ENCODE results near the gene SGF29.

The SGF29 gene

DNA sequence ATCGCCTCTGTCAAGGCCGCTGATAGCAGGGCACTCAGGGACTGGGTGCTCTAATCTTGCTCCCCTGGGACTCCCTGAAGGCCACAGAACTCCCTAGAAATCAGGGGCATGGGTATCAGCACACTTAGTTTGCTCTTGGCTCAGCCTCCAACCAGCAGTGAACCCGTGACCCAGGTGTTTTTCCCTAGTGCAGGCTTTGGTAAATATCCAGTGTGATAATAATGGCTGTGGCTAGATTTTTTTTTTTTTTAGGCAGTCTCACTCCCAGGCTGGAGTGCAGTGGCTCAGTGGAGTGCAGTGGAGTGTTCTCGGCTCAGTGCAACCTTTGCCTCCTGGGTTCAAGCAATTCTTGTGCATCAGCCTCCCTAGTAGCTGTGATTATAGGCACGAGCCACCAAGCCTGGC lies 25.3 kb upstream of the SGF29 start:
- no peak overlapping the region for H2AFZ ChIP-seq (ENCODE audit: low read depth, low read length)
- ATAC-seq (ENCODE audit: insufficient read depth, low read depth) (no peak), DNase-seq (no peak)
- no peaks in the 10 kb centered on the region for H3K9me3 ChIP-seq (ENCODE audit: insufficient read depth, low read length, severe bottlenecking)
- H3K36me3 ChIP-seq (ENCODE audit: insufficient read depth, low read length), result no peaks in the 10 kb centered on the region
- no peak overlapping the region for H3K4me3 ChIP-seq (ENCODE audit: low read depth in 1 of 2, low read length in 2 of 2)
- H3K4me2 ChIP-seq (ENCODE audit: insufficient read depth, low read length), result no peak overlapping the region
- H4K20me1 ChIP-seq (ENCODE audit: insufficient read depth, low read length), result no peaks in the 10 kb centered on the region
- no peaks in the 10 kb centered on the region for H3K27me3 ChIP-seq (ENCODE audit: insufficient read depth, low read length, poor library complexity)
- no peak overlapping the region for H3K27ac ChIP-seq (ENCODE audit: low read length)
- H3K79me2 ChIP-seq (ENCODE audit: insufficient read depth, low read length), result no peaks in the 10 kb centered on the region
- no peak overlapping the region for H3K9ac ChIP-seq (ENCODE audit: low read depth, low read length)
- H3K4me1 ChIP-seq (ENCODE audit: insufficient read depth, low read length), result no peaks in the 10 kb centered on the region
- TF ChIP-seq, protein P1, sequence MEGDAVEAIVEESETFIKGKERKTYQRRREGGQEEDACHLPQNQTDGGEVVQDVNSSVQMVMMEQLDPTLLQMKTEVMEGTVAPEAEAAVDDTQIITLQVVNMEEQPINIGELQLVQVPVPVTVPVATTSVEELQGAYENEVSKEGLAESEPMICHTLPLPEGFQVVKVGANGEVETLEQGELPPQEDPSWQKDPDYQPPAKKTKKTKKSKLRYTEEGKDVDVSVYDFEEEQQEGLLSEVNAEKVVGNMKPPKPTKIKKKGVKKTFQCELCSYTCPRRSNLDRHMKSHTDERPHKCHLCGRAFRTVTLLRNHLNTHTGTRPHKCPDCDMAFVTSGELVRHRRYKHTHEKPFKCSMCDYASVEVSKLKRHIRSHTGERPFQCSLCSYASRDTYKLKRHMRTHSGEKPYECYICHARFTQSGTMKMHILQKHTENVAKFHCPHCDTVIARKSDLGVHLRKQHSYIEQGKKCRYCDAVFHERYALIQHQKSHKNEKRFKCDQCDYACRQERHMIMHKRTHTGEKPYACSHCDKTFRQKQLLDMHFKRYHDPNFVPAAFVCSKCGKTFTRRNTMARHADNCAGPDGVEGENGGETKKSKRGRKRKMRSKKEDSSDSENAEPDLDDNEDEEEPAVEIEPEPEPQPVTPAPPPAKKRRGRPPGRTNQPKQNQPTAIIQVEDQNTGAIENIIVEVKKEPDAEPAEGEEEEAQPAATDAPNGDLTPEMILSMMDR (IDR thresholded peaks at IDR 0.05; ENCODE audit: borderline replicate concordance, extremely low read depth, low read length, poor library complexity, severe bottlenecking), result no peak
- TF ChIP-seq EZH2 (IDR thresholded peaks at IDR 0.05; ENCODE audit: borderline replicate concordance, low read depth, low read length, severe bottlenecking), result no peak

DNA sequence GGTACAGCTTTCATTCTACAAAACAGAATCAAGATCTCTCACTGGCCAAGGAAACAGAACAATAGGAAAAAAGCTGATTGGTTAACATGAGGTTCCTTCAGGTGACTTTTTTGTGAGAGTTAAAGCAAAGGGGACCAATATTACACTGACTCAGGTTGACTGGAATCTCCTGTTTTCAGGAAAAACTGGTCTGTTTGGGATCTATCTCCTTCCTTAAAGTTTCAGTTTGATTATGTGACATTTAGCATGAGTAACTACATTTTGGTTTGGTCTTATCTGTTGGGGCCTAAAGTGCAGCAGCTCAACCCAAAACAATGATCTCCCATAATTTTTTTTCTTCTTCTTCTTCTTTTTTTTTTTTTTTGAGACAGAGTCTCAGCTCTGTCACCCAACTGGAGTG lies 24.6 kb upstream of the SGF29 start:
- no peak overlapping the region for H3K4me2 ChIP-seq (ENCODE audit: insufficient read depth, low read length)
- no peaks in the 10 kb centered on the region for H3K79me2 ChIP-seq (ENCODE audit: insufficient read depth, low read length)
- H3K27me3 ChIP-seq (ENCODE audit: insufficient read depth, low read length, poor library complexity), result no peaks in the 10 kb centered on the region
- DNase-seq (no peak), ATAC-seq (ENCODE audit: insufficient read depth, low read depth) (no peak)
- no peaks in the 10 kb centered on the region for H3K9me3 ChIP-seq (ENCODE audit: insufficient read depth, low read length, severe bottlenecking)
- H3K4me3 ChIP-seq (ENCODE audit: low read depth in 1 of 2, low read length in 2 of 2), result no peak overlapping the region
- no peaks in the 10 kb centered on the region for H3K4me1 ChIP-seq (ENCODE audit: insufficient read depth, low read length)
- no peaks in the 10 kb centered on the region for H3K36me3 ChIP-seq (ENCODE audit: insufficient read depth, low read length)
- no peak overlapping the region for H3K9ac ChIP-seq (ENCODE audit: low read depth, low read length)
- no peak overlapping the region for H3K27ac ChIP-seq (ENCODE audit: low read length)
- H4K20me1 ChIP-seq (ENCODE audit: insufficient read depth, low read length), result no peaks in the 10 kb centered on the region
- H2AFZ ChIP-seq (ENCODE audit: low read depth, low read length), result no peak overlapping the region
- TF ChIP-seq, protein P1 (IDR thresholded peaks at IDR 0.05; ENCODE audit: borderline replicate concordance, extremely low read depth, low read length, poor library complexity, severe bottlenecking), result no peak
- TF ChIP-seq EZH2 (IDR thresholded peaks at IDR 0.05; ENCODE audit: borderline replicate concordance, low read depth, low read length, severe bottlenecking), result no peak

DNA sequence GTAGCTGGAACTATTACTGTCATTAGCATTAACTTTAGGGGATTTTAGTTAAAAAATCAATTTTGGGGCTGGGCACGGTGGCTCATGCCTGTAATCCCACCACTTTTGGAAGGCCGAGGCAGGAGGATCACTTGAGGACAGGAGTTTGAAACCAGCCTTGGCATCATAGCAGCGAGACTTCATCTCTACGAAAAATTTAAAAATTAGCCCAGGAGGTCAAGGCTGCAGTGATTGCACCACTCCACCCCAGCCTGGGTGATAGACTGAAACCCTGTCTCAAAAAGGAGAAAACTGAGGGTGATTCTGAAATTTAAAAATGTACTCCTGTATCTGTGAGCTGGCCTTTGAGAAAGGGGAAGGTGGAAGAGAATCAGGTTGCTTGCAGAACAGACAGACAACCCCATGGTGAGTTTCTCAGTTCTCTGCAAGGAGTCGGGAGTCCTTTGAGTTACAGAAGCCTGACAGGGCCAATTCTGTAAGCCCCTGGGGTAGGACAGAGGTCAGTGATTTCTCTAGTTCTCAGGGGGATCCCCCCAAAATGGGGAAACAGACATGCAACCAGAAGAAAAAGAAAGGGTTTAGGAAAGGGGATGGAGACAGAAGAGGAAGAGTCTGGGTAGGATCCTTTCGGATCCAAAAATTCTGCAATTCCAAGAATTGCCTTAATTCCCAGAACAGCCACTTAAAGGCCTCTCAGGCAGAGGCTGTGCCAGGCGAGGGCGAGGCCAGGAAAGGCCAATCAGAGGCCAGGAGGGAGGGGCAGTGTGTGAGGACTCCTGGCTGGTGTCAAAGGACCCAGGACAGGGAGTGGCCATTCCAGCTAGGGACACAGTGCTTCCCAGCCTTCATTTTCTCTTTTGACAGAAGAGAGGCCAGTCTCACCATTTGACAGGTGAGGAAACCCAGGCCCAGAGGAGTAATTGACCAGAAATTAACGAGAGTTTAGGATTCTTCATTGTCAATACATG lies 21.7 kb upstream of the SGF29 start:
- H3K9me3 ChIP-seq (ENCODE audit: insufficient read depth, low read length, severe bottlenecking), result no peaks in the 10 kb centered on the region
- no peaks in the 10 kb centered on the region for H3K4me1 ChIP-seq (ENCODE audit: insufficient read depth, low read length)
- DNase-seq (no peak), ATAC-seq (ENCODE audit: insufficient read depth, low read depth) (no peak)
- no peak overlapping the region for H3K27ac ChIP-seq (ENCODE audit: low read length)
- no peaks in the 10 kb centered on the region for H3K79me2 ChIP-seq (ENCODE audit: insufficient read depth, low read length)
- TF ChIP-seq EZH2 (IDR thresholded peaks at IDR 0.05; ENCODE audit: borderline replicate concordance, low read depth, low read length, severe bottlenecking), result no peak
- TF ChIP-seq, protein P1 (IDR thresholded peaks at IDR 0.05; ENCODE audit: borderline replicate concordance, extremely low read depth, low read length, poor library complexity, severe bottlenecking), result no peak
- H3K36me3 ChIP-seq (ENCODE audit: insufficient read depth, low read length), result no peaks in the 10 kb centered on the region
- no peak overlapping the region for H3K9ac ChIP-seq (ENCODE audit: low read depth, low read length)
- H4K20me1 ChIP-seq (ENCODE audit: insufficient read depth, low read length), result no peaks in the 10 kb centered on the region
- H2AFZ ChIP-seq (ENCODE audit: low read depth, low read length), result no peak overlapping the region
- H3K27me3 ChIP-seq (ENCODE audit: insufficient read depth, low read length, poor library complexity), result no peaks in the 10 kb centered on the region
- H3K4me3 ChIP-seq (ENCODE audit: low read depth in 1 of 2, low read length in 2 of 2), result no peak overlapping the region
- no peak overlapping the region for H3K4me2 ChIP-seq (ENCODE audit: insufficient read depth, low read length)

Data from DND-41 (cell line).